ENCODE measurements around the gene PIP4K2C.
"Not testable (repeated sequence)": the region's sequence is repeated elsewhere in the genome, so short reads cannot be mapped to it uniquely, and the experiment has no call there.

The PIP4K2C gene

GRCh38 chr12:57560516-57560915 lies 30.5 kb upstream of the PIP4K2C start:
- DNase-seq = no peak

DNA sequence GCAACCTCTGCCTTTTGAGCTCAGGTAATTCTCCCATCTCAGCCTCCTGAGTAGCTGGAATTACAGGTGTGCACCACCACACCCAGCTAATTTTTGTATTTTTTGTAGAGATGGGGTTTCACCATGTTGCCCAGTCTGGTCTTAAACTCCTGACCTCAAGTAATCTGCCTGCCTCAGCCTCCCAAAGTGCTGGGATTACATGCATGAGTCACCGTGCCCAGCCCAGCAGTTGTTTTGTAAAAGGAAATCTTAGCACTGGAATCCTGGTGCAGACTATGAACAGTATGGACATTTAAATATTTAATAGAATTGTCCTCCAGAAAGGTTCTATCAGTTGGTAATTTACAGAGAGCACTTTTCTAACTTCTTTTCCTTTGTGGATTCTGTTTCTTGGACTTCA lies 29.9 kb upstream of the PIP4K2C start:
- not testable (repeated sequence) for DNase-seq

DNA sequence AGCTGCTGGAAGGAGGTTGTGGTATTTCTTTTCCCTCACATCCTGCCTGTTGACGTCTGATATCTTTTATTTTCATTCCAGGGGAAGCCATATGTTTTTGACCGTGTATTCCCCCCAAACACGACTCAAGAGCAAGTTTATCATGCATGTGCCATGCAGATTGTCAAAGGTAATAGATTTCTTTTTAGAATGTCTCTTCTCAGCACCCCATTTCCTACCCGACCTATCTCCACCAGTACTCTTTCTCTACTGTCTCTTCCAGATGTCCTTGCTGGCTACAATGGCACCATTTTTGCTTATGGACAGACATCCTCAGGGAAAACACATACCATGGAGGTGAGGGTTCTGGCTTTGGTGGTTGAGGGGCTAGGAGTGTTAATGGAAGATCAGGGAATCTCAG lies 27.6 kb upstream of the PIP4K2C start:
- DNase-seq = no peak

DNA sequence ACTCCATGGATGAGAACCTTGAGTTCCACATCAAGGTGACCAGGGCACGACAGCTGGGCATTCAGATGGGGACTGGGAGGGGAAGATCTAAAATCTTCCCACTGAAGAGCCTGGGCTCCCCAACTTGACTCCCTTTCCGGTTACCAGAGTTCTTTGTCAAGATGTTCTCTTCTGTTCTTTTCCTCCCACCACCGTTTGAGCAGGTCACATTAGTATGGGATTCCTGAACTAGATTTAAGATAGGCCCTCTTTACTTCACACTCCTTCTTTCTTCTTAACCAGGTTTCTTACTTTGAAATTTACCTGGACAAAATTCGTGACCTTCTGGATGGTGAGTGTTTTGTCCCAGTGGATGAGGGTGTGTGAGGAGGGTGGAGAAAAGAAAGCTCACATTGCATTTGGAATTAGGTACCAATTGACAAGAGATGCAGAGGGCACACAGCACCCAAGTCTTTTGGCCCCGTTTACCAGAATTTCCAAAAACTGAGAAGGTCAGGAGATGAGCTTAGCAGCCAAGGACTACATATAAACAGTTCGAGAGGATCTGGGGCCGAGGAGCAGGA lies 26.7 kb upstream of the PIP4K2C start:
- DNase-seq = no peak

- DNase-seq = no peak
These were observed 22.2 kb upstream of the PIP4K2C start for GRCh38 chr12:57568838-57569237.

GRCh38 chr12:57569858-57570257 lies 21.1 kb upstream of the PIP4K2C start:
- no peak for DNase-seq

GRCh38 chr12:57570438-57570837 lies 20.6 kb upstream of the PIP4K2C start:
- not testable (repeated sequence) for DNase-seq

GRCh38 chr12:57571926-57572762 lies 18.8 kb upstream of the PIP4K2C start:
- DNase-seq = no peak

- no peak for DNase-seq
These were observed 16.2 kb upstream of the PIP4K2C start for GRCh38 chr12:57574795-57575194.

GRCh38 chr12:57575771-57576612 lies 15.0 kb upstream of the PIP4K2C start:
- DNase-seq = no peak

- no peak for DNase-seq
These were observed 14.3 kb upstream of the PIP4K2C start for GRCh38 chr12:57576613-57577160.

DNA sequence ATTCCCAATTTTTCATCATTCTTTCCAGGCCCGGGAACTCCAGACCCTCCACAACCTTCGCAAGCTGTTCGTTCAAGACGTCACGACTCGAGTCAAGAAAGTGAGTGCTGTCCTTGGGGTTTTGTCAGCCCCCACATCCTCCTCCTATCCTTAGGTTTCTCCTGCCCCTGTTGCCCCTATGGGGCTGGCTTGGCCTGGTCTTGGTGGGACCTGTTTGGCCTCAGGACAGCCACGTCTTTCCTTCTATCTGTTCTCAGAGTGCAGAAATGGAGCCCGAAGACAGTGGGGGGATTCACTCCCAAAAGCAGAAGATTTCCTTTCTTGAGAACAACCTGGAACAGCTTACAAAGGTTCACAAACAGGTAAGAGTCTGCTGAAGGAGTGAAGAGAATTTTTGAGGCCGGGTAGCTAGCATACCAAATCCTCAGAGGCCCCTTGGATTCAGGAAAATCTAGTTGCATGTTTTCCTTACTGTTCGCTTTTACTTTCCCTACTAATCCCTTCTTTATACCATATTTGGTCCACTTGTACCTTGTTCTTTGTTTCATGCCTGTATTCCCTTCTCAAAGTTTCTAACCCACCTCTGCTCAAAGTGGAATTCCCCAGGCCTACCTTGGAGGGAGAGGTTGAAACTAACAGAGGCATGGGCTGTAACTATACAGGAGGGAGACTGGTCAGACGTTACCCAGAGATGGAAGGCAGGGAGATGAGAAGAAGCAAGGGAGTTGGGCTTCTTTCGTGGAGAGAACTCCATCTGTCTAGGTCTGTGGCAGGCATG lies 12.8 kb upstream of the PIP4K2C start:
- DNase-seq = no peak

DNA sequence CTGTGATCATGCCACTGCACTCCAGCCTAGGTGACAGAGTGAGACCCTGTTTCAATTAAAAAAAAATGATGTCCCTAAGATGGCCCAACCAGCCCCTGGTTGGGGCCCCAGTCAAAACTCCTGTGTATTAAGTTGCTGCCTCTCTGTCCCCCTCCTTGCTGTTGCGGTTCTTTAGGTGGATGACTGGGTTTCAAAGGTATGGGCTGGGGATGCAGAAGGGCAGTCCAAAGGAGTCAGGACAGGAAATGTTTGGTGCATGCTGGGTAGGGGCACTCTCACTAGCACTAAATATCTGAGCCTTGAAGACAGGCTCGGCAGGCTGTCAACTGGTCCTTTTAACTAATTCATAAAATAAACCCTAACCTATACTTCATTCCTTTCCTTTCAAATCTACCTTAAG lies 12.0 kb upstream of the PIP4K2C start:
- DNase-seq = no peak

- DNase-seq = no peak
These were observed 11.1 kb upstream of the PIP4K2C start for GRCh38 chr12:57579677-57580465.

GRCh38 chr12:57580466-57580795 lies 10.6 kb upstream of the PIP4K2C start:
- DNase-seq = no peak

DNA sequence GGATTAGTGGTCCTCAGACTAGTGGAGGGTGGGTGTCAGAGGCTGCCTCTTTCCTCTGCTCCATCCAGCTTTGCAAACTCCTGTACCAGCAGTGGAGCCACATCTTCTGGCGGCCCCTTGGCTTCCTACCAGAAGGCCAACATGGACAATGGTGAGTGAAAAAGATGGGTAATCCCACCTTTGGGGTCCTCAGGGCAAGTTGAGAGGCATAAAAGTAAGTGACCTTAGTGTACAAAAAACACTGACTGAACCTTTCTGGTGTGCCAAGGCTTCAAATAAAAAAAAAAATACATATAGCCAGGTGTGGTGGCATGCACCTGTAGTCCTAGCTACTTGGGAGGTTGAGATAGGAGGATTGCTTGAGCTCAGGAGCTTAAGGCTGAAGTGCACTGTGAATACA lies 9.2 kb upstream of the PIP4K2C start:
- DNase-seq = no peak

DNA sequence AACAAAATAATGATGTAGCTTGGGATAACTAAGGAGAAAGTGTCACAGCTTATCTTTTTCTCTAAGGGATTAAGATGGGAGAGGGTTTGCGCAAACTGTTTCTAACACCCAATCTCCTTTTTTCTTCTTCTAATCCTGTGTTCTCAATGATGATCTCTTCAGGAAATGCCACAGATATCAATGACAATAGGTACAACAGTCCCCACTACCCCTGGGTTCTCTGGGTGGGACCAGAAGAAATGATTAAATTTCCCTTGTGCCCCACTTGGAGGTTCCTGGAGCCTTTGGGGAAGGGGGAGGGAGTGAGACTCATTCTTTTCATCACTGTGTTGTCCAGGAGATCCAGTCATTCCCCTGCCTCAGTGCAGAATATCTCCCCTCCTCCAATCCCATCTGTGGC lies 8.6 kb upstream of the PIP4K2C start:
- DNase-seq = no peak

GRCh38 chr12:57583008-57583831 lies 7.8 kb upstream of the PIP4K2C start:
- DNase-seq = peak; percentile 78 to 87

- no peak for DNase-seq
These were observed 6.9 kb upstream of the PIP4K2C start for GRCh38 chr12:57584050-57584449.

GRCh38 chr12:57584690-57585089 lies 6.3 kb upstream of the PIP4K2C start:
- DNase-seq = no peak

DNA sequence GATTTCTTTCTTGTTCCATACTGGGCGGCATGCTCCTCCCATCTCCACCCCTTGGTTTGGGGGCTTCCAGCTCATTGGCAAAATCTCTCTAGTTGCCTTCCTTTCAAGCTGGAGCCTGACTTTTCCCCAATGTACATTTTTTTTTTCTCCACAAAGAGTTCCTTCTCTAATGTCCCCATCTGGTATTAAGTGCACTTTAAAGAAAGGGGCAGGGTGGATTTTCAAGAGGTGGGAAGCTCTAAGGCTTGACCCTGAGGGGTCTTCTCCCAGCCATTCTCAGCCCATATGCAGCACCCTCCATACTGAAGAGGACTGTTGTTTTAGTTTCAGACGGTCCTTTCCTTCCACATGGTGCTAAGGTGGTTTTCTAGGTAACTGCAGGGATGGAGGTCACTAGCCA lies 5.8 kb upstream of the PIP4K2C start:
- no peak for DNase-seq
